Calu3 (cell line): Measurements from ENCODE around the gene CALHM2. TPM values are rescaled to one million over a fixed set of nuclear protein-coding genes. Genes with fewer than 3 reads are reported as not detected.

Experiments used
- BruUV-seq: library from RNA; stranded (reverse); fragments of 400-500 nt; replicated peaks from 2 replicates; lab custom pipeline; 2021; lab: Mats Ljungman, UMichigan
- CTCF ChIA-PET: fragments of 300-600 bp; sonication (Branson Sonifier 250); formaldehyde crosslinking; loops from one replicate; lab custom pipeline; 2022; ENCODE audit warnings: antibody characterized with exemption; lab: Charles Lee
- DNase-seq: peaks from one replicate; pipeline ENCODE4 v3.0.0; 2022
- H3K27ac Mint-ChIP-seq: one replicate; pipeline ENCODE4 v1.8.0; 2022; ENCODE audit warnings: mixed read lengths; ENCODE audit not compliant: unreplicated experiment
- H3K27me3 Mint-ChIP-seq: one replicate; pipeline ENCODE4 v1.8.0; 2022; ENCODE audit warnings: mixed read lengths; ENCODE audit not compliant: unreplicated experiment
- H3K36me3 Mint-ChIP-seq: one replicate; pipeline ENCODE4 v1.8.0; 2022; ENCODE audit warnings: mild to moderate bottlenecking, moderate library complexity, mixed read lengths; ENCODE audit not compliant: insufficient read depth, unreplicated experiment
- H3K4me1 Mint-ChIP-seq: one replicate; pipeline ENCODE4 v1.8.0; 2022; ENCODE audit warnings: mild to moderate bottlenecking, low read depth, mixed read lengths; ENCODE audit not compliant: unreplicated experiment
- H3K4me3 Mint-ChIP-seq: one replicate; pipeline ENCODE4 v1.8.0; 2022; ENCODE audit warnings: mild to moderate bottlenecking, low read depth, moderate library complexity, mixed read lengths; ENCODE audit not compliant: unreplicated experiment
- H3K9me3 Mint-ChIP-seq: one replicate; pipeline ENCODE4 v1.8.0; 2022; ENCODE audit warnings: low read depth, mixed read lengths; ENCODE audit not compliant: unreplicated experiment
- intact Hi-C: fragments of 100-400 bp; cut with micrococcal nuclease; formaldehyde crosslinking; loops from one replicate; pipeline ENCODE4 v1.10.0; 2022; ENCODE audit not compliant: unreplicated experiment
- total RNA-seq: library from RNA; stranded (reverse); gene quantifications from 2 replicates; pipeline ENCODE4 v1.2.3, GENCODE V29; 2022
- TF ChIP-seq, protein P1 (sequence below): fragments of 200-600 bp; IDR thresholded peaks from one replicate; pipeline ENCODE4 v1.8.0; 2022; ENCODE audit warnings: antibody characterized with exemption; ENCODE audit not compliant: unreplicated experiment

Gene CALHM2
- total RNA-seq, 1 experiment from 2014 or later: 0.45 TPM

GRCh38 chr10:103459615-103460014, 7.4 kb upstream of the CALHM2 start:
- TF ChIP-seq, protein P1, sequence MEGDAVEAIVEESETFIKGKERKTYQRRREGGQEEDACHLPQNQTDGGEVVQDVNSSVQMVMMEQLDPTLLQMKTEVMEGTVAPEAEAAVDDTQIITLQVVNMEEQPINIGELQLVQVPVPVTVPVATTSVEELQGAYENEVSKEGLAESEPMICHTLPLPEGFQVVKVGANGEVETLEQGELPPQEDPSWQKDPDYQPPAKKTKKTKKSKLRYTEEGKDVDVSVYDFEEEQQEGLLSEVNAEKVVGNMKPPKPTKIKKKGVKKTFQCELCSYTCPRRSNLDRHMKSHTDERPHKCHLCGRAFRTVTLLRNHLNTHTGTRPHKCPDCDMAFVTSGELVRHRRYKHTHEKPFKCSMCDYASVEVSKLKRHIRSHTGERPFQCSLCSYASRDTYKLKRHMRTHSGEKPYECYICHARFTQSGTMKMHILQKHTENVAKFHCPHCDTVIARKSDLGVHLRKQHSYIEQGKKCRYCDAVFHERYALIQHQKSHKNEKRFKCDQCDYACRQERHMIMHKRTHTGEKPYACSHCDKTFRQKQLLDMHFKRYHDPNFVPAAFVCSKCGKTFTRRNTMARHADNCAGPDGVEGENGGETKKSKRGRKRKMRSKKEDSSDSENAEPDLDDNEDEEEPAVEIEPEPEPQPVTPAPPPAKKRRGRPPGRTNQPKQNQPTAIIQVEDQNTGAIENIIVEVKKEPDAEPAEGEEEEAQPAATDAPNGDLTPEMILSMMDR: no peak
- Mint-ChIP-seq H3K4me1 (no peaks in the 10 kb centered on the region), H3K4me3 (no peak overlapping the region), H3K36me3 (no peaks in the 10 kb centered on the region), H3K27ac (no peak overlapping the region), H3K27me3 (no peaks in the 10 kb centered on the region), H3K9me3 (no peaks in the 10 kb centered on the region)
- no TSS peak for BruUV-seq
- DNase-seq: no peak
- intact Hi-C loops: no loop called here
- CTCF ChIA-PET: no interaction called here

DNA sequence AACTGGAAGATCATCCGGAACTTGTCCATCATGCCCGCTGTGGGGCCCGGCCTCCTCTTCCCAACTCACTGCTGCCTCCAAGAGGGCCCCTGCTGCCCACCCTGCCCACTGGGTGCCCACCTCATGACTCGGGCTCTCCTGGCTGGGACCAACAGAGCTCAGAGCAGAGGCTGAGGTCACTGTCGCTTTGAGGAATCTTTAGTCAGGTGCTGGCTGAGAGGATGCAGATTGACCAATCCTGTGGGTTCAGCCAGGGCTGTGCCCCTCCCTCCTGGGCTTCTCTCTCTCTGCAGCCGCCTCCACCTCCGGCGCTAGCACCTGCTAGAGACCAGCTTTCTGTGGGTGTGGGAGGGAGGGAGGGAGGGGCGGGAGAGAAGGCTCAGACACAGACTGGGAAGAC, 6.5 kb upstream of the CALHM2 start, which contains the start of gene CALHM1:
Gene CALHM1, minus strand, starts transcription at position 181 of the 400 bp plus-strand sequence. Its CDS starts 149 bp downstream, at position 32.
- CTCF ChIA-PET: no interaction called here
- Mint-ChIP-seq H3K4me3 (no peak within 1 kb of the TSS), H3K27ac (no peak within 1 kb of the TSS), H3K27me3 (no peaks in the 10 kb centered on the region), H3K4me1 (no peaks in the 10 kb centered on the region), H3K36me3 (no peaks in the 10 kb centered on the region), H3K9me3 (no peaks in the 10 kb centered on the region)
- DNase-seq: no peak
- TF ChIP-seq, protein P1: no peak
- BruUV-seq: no TSS peak
- intact Hi-C loops: no loop called here

GRCh38 chr10:103457896-103458583, 5.9 kb upstream of the CALHM2 start:
- Mint-ChIP-seq H3K27ac (no peak overlapping the region), H3K9me3 (no peaks in the 10 kb centered on the region), H3K27me3 (no peaks in the 10 kb centered on the region), H3K4me1 (no peaks in the 10 kb centered on the region), H3K4me3 (no peak overlapping the region), H3K36me3 (no peaks in the 10 kb centered on the region)
- no TSS peak for BruUV-seq
- intact Hi-C loops: no loop called here
- TF ChIP-seq, protein P1: no peak
- DNase-seq: no peak
- CTCF ChIA-PET: no interaction called here

- H3K27me3 Mint-ChIP-seq: no peaks in the 10 kb centered on the region
- H3K4me1 Mint-ChIP-seq: no peaks in the 10 kb centered on the region
Measured at GRCh38 chr10:103457176-103457712, 5.1 kb upstream of the CALHM2 start.

More at GRCh38 chr10:103457176-103457712, 5.1 kb upstream of the CALHM2 start:
- TF ChIP-seq, protein P1: no peak
- Mint-ChIP-seq H3K27ac (no peak overlapping the region), H3K9me3 (no peaks in the 10 kb centered on the region), H3K4me3 (no peak overlapping the region), H3K36me3 (peaks cover under 1% of the 10 kb centered on the region)
- CTCF ChIA-PET: no interaction called here
- intact Hi-C loops: no loop called here
- no TSS peak for BruUV-seq
- DNase-seq: no peak
